ENCODE measurements around the gene SLC7A10. TPM values are rescaled to one million over a fixed set of nuclear protein-coding genes. Genes with fewer than 3 reads are reported as not detected.

Gene SLC7A10
- total RNA-seq (2022; extraction: Qiagen RNA extraction) = 0.11 to 0.12 TPM in 2 of 5 replicates, not detected in the others

DNA sequence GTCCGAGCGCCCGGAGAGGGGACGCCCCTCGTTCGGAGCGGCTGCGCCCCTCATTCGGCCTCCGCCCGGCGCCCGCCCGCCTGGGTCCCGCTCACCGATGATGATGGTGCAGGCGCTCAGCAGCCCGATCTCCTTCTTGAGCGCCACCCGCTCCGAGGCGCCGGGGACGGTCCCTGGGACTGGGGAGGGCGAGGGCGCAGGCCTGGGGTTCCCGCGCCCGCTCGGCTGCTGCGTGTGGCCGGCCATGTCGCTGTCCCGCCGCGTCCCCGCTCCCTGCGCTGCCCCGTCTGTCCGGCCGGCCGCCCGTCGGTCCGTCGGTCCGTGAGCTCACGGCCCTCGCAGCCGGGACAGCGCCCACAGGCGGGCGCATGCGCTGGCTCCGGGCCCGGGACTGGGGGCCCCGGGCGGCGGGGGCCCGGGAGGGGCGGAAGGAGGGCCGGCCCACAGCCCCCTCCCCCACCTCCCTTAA is at the start of gene SLC7A10:
Gene SLC7A10 (minus strand): TSS at position 393 of the 469 bp plus-strand sequence. CDS start 147 bp downstream, at position 246.

DNA sequence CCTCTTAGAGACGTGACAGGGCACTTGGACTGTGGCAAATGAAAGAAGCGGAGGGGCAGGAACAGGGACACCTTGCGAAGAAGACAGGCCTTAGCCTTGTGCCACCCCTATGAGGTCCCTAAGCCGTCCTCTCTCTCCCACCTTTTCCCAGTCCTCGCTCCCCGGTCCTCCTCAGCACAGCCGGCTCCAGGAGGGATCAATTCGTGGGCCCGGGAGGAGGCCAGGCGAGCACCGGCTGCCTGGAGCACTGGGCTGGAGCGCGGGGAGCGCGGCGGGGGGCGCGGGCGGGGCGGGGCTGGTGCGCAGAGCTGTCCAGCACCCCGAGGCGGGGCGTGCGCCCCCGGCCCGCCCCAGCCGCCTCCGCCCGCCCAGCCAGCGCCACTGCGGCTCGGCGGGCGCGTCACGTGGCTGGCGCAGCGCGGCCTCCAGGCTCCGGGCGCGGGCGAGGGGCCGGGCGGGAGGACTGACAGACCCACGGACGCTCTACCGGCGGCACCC is 31.7 kb downstream of the SLC7A10 start, which contains the start of gene LRP3:
Gene LRP3 (plus strand): TSS at position 466 of the 498 bp plus-strand sequence. CDS start 456 bp downstream, outside the sequence.

Other genes with a start within 250 kb of the SLC7A10 start
- 43.7 to 56.1 TPM (median 53.1 TPM) in 5 replicates for gene RHPN2, start 161.0 kb downstream of the SLC7A10 start, total RNA-seq (2022; extraction: Qiagen RNA extraction)
- gene GPATCH1, start 144.7 kb downstream of the SLC7A10 start, total RNA-seq (2022; extraction: Qiagen RNA extraction) = 12.8 to 15.9 TPM (median 15.0 TPM) in 5 replicates
- gene WDR88, start 93.7 kb downstream of the SLC7A10 start, total RNA-seq (2022; extraction: Qiagen RNA extraction) = 0.31 TPM in 1 of 5 replicates, not detected in the others
- gene LRP3, start 31.5 kb downstream of the SLC7A10 start, total RNA-seq (2022; extraction: Qiagen RNA extraction) = 29.1 to 54.1 TPM (median 51.0 TPM) in 5 replicates
- 5.3 to 10.2 TPM (median 8.8 TPM) in 5 replicates for gene CEBPA, start 76.7 kb upstream of the SLC7A10 start, total RNA-seq (2022; extraction: Qiagen RNA extraction)
- gene CEBPG, start 147.9 kb upstream of the SLC7A10 start, total RNA-seq (2022; extraction: Qiagen RNA extraction) = 37.7 to 41.2 TPM (median 40.0 TPM) in 5 replicates

Measured in A549 treated with Mapracorat at 1 μM for 4 hours (cell line).